Stromal cell of bone marrow (primary cell): Measurements from ENCODE around the gene ACAA2.

ENCODE experiments used
- DNase-seq: peaks from one replicate; pipeline ENCODE4 v3.0.0-alpha.2; 2012; ENCODE audit warnings: low read depth

ACAA2 gene

DNA sequence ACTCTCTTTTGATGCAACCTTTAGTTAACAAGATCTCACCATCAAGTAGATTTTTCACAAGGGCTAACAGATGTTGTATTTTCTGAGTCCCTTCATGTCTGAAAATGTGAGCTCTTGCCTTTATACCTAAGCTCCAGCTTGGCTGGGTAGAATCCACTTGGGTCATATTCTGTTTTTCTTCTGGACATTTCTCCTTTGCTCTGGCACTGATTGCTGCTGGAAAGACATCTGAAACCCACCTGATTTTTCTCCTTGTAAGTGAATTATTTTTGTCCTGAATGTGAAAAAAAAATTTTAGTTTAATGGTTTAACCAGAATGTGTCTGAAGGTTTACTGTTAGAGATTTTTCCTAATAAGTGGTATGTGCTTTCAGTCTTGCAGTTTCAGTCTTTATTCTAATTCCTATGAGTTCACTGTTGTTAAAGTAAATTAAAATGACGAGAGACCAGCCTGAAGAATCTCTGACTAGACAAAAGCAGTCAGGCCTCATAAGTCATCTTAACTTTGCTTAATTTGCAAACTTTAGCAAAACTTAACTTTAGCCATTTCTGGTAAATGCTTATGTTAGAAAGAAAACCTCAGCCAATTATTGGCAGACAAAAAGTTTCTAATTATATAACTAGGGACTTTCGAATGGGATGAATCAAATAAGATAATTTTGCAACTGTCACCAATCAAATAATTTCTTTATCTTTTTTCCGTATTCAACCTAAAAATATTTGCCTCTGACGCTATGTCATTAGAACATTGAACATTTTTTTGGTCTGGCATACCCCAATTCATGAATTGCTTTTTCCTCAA lies 70.8 kb downstream of the ACAA2 start:
- DNase-seq: no peak

DNA sequence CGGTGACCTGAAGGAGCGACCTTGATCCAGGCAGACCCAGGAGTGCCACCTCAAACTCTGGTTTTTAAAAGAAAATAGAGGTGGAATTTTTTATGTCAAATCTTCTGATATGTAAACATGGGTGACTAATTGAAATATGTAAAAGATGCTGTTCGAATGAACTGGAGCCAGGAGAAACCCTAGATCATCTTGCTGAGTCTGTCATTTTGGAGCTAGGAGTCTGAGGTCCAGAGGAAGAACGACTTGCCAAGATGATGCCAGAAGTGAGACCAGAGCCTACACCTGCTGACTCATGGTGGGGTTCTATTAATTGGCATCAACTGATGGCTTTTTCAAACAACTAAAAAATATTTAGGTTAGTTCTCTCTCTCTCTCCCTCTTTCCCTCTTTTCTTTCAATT lies 74.1 kb downstream of the ACAA2 start:
- no peak for DNase-seq

DNA sequence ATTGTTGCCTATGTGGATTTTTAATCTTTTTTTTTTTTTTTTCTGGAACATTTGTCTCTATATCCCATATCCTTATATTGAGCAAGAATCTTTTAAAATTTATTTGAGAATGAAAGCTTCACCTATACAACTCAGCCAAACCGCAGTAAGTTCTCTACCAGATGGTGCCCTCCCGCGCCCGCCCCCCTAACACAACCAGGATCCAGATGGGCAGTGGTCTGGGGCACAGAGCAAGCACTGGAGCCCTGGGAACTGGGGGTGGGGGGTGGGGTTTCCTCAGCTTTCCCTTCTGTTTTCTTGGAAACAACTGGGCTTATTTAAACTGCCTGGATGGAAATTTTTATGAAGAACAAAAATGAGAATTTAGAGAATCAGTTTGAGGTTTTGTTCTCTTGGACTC lies 74.6 kb downstream of the ACAA2 start:
- no peak for DNase-seq

DNA sequence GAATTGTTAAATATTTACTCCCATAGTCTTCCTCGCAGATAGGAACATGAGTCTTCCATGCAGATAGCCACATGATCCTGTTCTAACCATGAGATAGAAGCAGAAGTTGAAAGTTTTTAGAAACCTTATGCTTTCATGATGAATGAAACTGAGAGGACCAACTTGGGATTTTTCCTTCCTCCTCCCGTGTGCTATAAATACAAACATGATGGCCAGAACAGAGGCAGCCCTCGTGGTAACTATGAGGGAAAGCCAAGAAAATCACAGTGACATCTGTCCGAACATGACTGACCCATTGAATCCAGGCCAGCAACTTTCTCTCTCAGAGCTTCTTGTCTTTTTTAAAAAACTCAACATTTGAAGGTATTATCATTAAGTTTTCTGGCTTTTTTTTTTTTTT lies 78.5 kb downstream of the ACAA2 start:
- DNase-seq: no peak

DNA sequence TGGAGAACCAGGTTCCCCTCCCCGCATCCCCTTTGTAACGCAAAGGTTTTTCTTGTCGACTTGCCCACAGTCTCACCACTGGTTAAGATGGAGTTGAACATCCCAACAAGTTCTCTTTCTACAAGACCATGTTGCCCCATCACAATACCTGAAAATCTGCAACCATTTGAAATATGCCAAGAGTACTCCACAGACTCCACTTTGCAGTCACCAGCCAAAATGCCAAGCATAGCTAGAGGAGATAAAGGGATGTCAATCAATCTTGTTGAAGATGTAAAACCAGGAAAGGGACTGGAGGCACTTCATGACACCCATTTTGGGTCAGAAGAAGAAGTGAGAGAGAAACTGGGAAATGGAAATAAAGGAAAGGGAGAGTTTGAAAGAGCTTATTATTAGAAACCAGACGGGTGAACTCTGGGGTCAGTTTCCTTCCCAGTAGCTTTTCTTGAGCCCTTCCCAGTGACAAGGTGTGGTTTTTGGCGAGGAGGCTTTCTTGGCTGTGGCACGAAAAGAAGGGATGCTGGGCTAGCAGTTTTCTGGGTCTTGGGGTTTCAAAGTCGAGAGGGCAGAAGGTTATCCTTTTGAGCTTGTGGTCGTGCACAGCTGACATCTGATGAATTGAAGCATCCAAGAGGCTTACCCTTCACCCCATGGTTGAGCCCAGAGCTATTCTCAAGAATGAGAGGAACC lies 79.3 kb downstream of the ACAA2 start:
- no peak for DNase-seq

DNA sequence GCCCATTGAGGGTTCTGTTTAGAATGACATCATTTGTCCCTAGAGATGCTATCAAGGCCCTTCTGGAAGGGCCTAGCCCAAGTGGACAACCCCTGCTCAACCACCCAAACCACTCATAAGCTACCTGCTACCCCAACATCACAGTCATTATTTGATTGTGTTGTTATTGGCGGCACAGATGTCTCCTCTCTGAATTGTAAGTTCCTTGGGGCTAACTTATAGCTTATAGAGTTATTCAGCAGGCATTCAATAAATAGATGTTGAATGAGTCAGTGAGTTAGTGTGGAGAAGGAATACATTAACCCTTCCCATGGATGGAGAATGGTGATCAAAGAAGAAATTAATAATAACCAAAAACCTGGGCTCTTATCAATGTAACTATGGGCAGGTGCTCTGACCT lies 80.0 kb downstream of the ACAA2 start:
- no peak for DNase-seq
